ENCODE measurements around the gene UNC5A. TPM values are rescaled to one million over a fixed set of nuclear protein-coding genes. Genes with fewer than 3 reads are reported as not detected.

UNC5A gene
- total and polyA plus RNA-seq, 2 of the 8 experiments (the other 6 are each of a cell fraction or from before 2014, with no cell fraction given), result 4.0 to 7.6 TPM

GRCh38 chr5:176843673-176844072, 33.3 kb downstream of the UNC5A start (continued):
- TF ChIP-seq, protein P1, sequence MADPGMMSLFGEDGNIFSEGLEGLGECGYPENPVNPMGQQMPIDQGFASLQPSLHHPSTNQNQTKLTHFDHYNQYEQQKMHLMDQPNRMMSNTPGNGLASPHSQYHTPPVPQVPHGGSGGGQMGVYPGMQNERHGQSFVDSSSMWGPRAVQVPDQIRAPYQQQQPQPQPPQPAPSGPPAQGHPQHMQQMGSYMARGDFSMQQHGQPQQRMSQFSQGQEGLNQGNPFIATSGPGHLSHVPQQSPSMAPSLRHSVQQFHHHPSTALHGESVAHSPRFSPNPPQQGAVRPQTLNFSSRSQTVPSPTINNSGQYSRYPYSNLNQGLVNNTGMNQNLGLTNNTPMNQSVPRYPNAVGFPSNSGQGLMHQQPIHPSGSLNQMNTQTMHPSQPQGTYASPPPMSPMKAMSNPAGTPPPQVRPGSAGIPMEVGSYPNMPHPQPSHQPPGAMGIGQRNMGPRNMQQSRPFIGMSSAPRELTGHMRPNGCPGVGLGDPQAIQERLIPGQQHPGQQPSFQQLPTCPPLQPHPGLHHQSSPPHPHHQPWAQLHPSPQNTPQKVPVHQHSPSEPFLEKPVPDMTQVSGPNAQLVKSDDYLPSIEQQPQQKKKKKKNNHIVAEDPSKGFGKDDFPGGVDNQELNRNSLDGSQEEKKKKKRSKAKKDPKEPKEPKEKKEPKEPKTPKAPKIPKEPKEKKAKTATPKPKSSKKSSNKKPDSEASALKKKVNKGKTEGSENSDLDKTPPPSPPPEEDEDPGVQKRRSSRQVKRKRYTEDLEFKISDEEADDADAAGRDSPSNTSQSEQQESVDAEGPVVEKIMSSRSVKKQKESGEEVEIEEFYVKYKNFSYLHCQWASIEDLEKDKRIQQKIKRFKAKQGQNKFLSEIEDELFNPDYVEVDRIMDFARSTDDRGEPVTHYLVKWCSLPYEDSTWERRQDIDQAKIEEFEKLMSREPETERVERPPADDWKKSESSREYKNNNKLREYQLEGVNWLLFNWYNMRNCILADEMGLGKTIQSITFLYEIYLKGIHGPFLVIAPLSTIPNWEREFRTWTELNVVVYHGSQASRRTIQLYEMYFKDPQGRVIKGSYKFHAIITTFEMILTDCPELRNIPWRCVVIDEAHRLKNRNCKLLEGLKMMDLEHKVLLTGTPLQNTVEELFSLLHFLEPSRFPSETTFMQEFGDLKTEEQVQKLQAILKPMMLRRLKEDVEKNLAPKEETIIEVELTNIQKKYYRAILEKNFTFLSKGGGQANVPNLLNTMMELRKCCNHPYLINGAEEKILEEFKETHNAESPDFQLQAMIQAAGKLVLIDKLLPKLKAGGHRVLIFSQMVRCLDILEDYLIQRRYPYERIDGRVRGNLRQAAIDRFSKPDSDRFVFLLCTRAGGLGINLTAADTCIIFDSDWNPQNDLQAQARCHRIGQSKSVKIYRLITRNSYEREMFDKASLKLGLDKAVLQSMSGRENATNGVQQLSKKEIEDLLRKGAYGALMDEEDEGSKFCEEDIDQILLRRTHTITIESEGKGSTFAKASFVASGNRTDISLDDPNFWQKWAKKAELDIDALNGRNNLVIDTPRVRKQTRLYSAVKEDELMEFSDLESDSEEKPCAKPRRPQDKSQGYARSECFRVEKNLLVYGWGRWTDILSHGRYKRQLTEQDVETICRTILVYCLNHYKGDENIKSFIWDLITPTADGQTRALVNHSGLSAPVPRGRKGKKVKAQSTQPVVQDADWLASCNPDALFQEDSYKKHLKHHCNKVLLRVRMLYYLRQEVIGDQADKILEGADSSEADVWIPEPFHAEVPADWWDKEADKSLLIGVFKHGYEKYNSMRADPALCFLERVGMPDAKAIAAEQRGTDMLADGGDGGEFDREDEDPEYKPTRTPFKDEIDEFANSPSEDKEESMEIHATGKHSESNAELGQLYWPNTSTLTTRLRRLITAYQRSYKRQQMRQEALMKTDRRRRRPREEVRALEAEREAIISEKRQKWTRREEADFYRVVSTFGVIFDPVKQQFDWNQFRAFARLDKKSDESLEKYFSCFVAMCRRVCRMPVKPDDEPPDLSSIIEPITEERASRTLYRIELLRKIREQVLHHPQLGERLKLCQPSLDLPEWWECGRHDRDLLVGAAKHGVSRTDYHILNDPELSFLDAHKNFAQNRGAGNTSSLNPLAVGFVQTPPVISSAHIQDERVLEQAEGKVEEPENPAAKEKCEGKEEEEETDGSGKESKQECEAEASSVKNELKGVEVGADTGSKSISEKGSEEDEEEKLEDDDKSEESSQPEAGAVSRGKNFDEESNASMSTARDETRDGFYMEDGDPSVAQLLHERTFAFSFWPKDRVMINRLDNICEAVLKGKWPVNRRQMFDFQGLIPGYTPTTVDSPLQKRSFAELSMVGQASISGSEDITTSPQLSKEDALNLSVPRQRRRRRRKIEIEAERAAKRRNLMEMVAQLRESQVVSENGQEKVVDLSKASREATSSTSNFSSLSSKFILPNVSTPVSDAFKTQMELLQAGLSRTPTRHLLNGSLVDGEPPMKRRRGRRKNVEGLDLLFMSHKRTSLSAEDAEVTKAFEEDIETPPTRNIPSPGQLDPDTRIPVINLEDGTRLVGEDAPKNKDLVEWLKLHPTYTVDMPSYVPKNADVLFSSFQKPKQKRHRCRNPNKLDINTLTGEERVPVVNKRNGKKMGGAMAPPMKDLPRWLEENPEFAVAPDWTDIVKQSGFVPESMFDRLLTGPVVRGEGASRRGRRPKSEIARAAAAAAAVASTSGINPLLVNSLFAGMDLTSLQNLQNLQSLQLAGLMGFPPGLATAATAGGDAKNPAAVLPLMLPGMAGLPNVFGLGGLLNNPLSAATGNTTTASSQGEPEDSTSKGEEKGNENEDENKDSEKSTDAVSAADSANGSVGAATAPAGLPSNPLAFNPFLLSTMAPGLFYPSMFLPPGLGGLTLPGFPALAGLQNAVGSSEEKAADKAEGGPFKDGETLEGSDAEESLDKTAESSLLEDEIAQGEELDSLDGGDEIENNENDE (IDR thresholded peaks at IDR 0.05; ENCODE audit: insufficient replicate concordance, low read length), result no peak
- no peak for TF ChIP-seq TBP (IDR thresholded peaks at IDR 0.05; ENCODE audit: low read depth, low read length)
- no peak for TF ChIP-seq JUN (IDR thresholded peaks at IDR 0.05; ENCODE audit: low read depth, low read length)
- no peak for TF ChIP-seq SRF (IDR thresholded peaks at IDR 0.05; ENCODE audit: low read depth, low read length)
- TF ChIP-seq RAD21 (IDR thresholded peaks at IDR 0.05 in 1 of 2, conservative IDR thresholded peaks at IDR 0.05 in 1 of 2; ENCODE audit: low read depth in 2 of 2, low read length in 2 of 2), result no peak

All from H1 (cell line).